ENCODE measurements around the gene SPAG9. TPM values are rescaled to one million over a fixed set of nuclear protein-coding genes. Genes with fewer than 3 reads are reported as not detected.
"Not testable (repeated sequence)": the region's sequence is repeated elsewhere in the genome, so short reads cannot be mapped to it uniquely, and the experiment has no call there.

The SPAG9 gene
- total RNA-seq, 6 experiments from 2014 or later, result 35.2 to 49.7 (median 43.3) TPM

GRCh38 chr17:51085150-51085805 lies 35.4 kb downstream of the SPAG9 start:
- TF ChIP-seq CTCF (IDR thresholded peaks at IDR 0.05) (no peak), POLR2A (IDR thresholded peaks at IDR 0.05) (no peak)
- peaks cover 0 to 16% (median 7%) of the 10 kb centered on the region in 4 donors for H3K4me1 ChIP-seq

GRCh38 chr17:51083981-51084380 lies 36.7 kb downstream of the SPAG9 start:
- H3K9me3 ChIP-seq, result no peaks in the 10 kb centered on the region
- WGBS (ENCODE audit: insufficient coverage, low coverage, low lambda C conversion rate, missing lambda C conversion rate), result 57% methylated on average over 1 of the region's 1 CpG
- TF ChIP-seq POLR2A (IDR thresholded peaks at IDR 0.05) (no peak), CTCF (IDR thresholded peaks at IDR 0.05) (no peak)
- H3K27ac ChIP-seq, result no peak overlapping the region
- DNase-seq (no peak), ATAC-seq (no peak)
- H3K4me3 ChIP-seq, result no peak overlapping the region
- no peaks in the 10 kb centered on the region for H3K27me3 ChIP-seq
- intact Hi-C loops (cut with DNase I), result no loop called here
- H3K4me1 ChIP-seq, result peaks cover 0 to 10% (median 4%) of the 10 kb centered on the region in 4 donors
- H3K36me3 ChIP-seq, result peaks cover 0 to 5% (median 2%) of the 10 kb centered on the region in 4 donors

More at GRCh38 chr17:51085150-51085805, 35.4 kb downstream of the SPAG9 start:
- ATAC-seq (no peak), DNase-seq (no peak)
- no peaks in the 10 kb centered on the region for H3K27me3 ChIP-seq
- intact Hi-C loops (cut with DNase I), result no loop called here
- H3K36me3 ChIP-seq, result no peaks in the 10 kb centered on the region
- no peaks in the 10 kb centered on the region for H3K9me3 ChIP-seq
- WGBS (ENCODE audit: insufficient coverage, low coverage, low lambda C conversion rate, missing lambda C conversion rate), result 50% methylated on average over 6 of the region's 6 CpGs
- H3K27ac ChIP-seq, result no peak overlapping the region
- H3K4me3 ChIP-seq, result no peak overlapping the region

GRCh38 chr17:51083364-51083763 lies 37.3 kb downstream of the SPAG9 start:
- H3K36me3 ChIP-seq, result peaks cover 0 to 11% (median 3%) of the 10 kb centered on the region in 4 donors
- H3K4me3 ChIP-seq; H3K27ac ChIP-seq; DNase-seq; H3K27me3 ChIP-seq; intact Hi-C loops (cut with DNase I); H3K4me1 ChIP-seq; H3K9me3 ChIP-seq; ATAC-seq: not testable (repeated sequence)
- 82% methylated on average over 7 of the region's 7 CpGs for WGBS (ENCODE audit: insufficient coverage, low coverage, low lambda C conversion rate, missing lambda C conversion rate)

- 88% methylated on average over 5 of the region's 5 CpGs for WGBS (ENCODE audit: insufficient coverage, low coverage, low lambda C conversion rate, missing lambda C conversion rate)
- DNase-seq, result no peak
- H3K27me3 ChIP-seq, result no peaks in the 10 kb centered on the region
- H3K9me3 ChIP-seq, result no peaks in the 10 kb centered on the region
- intact Hi-C loops (cut with DNase I), result no loop called here
- H3K27ac ChIP-seq, result no peak overlapping the region
- no peak overlapping the region for H3K4me3 ChIP-seq
- no peaks in the 10 kb centered on the region for H3K4me1 ChIP-seq
- TF ChIP-seq CTCF (IDR thresholded peaks at IDR 0.05), result no peak
- no peak for ATAC-seq
- peaks cover 0 to 28% (median 5%) of the 10 kb centered on the region in 4 donors for H3K36me3 ChIP-seq
Observed at GRCh38 chr17:51079049-51079448, 41.6 kb downstream of the SPAG9 start.

GRCh38 chr17:51078009-51078592 lies 42.6 kb downstream of the SPAG9 start:
- 96% methylated on average over 5 of the region's 5 CpGs for WGBS (ENCODE audit: insufficient coverage, low coverage, low lambda C conversion rate, missing lambda C conversion rate)
- no peak for DNase-seq
- TF ChIP-seq POLR2A (IDR thresholded peaks at IDR 0.05), result no peak
- TF ChIP-seq CTCF (IDR thresholded peaks at IDR 0.05), result no peak
- no peaks in the 10 kb centered on the region for H3K4me1 ChIP-seq
- peaks cover 0 to 28% (median 5%) of the 10 kb centered on the region in 4 donors for H3K36me3 ChIP-seq
- H3K27me3 ChIP-seq, result no peaks in the 10 kb centered on the region
- intact Hi-C loops (cut with DNase I), result no loop called here
- ATAC-seq, result no peak
- H3K9me3 ChIP-seq, result no peaks in the 10 kb centered on the region
- H3K27ac ChIP-seq, result no peak overlapping the region
- H3K4me3 ChIP-seq, result no peak overlapping the region
